Measurements from ENCODE around the gene COL24A1. TPM values are rescaled to one million over a fixed set of nuclear protein-coding genes. Genes with fewer than 3 reads are reported as not detected.

Gene COL24A1
- total and polyA plus RNA-seq, 2 donors from 2014 or later = 0.47 to 0.54 TPM

DNA sequence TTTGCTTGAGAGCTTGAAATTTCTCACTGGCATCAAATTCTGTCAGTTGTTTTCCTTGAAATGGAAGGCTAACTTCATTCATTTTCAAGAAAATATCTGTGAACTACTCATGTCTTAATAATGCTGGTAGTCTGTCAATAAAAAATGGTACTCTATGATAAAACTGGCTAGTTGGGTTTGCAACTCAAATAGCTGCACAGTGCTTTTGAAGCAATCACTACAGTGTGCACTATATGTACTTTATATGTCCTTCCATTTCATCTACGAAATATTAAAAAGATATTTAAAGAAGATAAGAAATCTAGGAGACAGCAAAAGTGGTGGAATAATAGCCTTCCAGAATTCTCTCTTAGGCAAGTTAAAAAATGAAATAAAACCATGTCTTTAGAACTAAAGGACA is 408.5 kb downstream of the COL24A1 start:
- Histone ChIP-seq H3K4me3 (ENCODE audit: low read length in 3 of 3) (no peak overlapping the region), H3K9ac (ENCODE audit: low read length in 3 of 3) (no peak overlapping the region), H3K27me3 (ENCODE audit: control insufficient read depth, insufficient read depth, low read length) (no peaks in the 10 kb centered on the region), H3K36me3 (ENCODE audit: control insufficient read depth in 2 of 3, insufficient read depth in 3 of 3, low read length in 3 of 3) (no peaks in the 10 kb centered on the region), H3K27ac (ENCODE audit: low read depth in 2 of 2, low read length in 2 of 2) (no peak overlapping the region), H3K4me1 (ENCODE audit: control insufficient read depth in 2 of 3, insufficient read depth in 2 of 3, low read depth in 1 of 3, low read length in 3 of 3) (no peaks in the 10 kb centered on the region), H3K9me3 (ENCODE audit: control insufficient read depth in 2 of 3, insufficient read depth in 1 of 3, low read length in 3 of 3) (no peaks in the 10 kb centered on the region)
- intact Hi-C loops (cut with DNase I) = no loop called here
- FAIRE-seq = no peak
- TF ChIP-seq, protein P1, sequence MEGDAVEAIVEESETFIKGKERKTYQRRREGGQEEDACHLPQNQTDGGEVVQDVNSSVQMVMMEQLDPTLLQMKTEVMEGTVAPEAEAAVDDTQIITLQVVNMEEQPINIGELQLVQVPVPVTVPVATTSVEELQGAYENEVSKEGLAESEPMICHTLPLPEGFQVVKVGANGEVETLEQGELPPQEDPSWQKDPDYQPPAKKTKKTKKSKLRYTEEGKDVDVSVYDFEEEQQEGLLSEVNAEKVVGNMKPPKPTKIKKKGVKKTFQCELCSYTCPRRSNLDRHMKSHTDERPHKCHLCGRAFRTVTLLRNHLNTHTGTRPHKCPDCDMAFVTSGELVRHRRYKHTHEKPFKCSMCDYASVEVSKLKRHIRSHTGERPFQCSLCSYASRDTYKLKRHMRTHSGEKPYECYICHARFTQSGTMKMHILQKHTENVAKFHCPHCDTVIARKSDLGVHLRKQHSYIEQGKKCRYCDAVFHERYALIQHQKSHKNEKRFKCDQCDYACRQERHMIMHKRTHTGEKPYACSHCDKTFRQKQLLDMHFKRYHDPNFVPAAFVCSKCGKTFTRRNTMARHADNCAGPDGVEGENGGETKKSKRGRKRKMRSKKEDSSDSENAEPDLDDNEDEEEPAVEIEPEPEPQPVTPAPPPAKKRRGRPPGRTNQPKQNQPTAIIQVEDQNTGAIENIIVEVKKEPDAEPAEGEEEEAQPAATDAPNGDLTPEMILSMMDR (IDR thresholded peaks at IDR 0.05; ENCODE audit: borderline replicate concordance, extremely low read depth, insufficient read depth) = no peak
- DNase-seq = no peak

DNA sequence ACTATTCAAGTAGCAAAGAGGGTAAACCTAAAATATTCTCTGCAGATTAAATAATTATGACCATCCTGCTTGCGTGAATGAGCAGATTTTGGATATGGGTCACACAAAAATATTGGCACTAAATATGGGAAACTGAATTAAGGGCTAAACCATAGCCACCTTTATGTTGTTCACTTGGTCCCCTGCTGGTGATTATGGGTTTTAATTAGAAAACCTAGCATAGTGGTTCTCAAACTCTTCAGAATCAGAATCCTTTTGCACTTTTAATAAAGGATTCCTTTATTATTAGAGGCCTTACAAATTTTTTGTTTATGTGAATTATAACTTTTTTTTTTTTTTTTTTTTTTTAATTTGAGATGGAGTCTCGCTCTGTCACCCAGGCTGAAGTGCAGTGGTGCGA is 409.8 kb downstream of the COL24A1 start:
- Histone ChIP-seq H3K27ac (ENCODE audit: low read depth in 2 of 2, low read length in 2 of 2) (no peak overlapping the region), H3K4me1 (ENCODE audit: control insufficient read depth in 2 of 3, insufficient read depth in 2 of 3, low read depth in 1 of 3, low read length in 3 of 3) (no peaks in the 10 kb centered on the region), H3K27me3 (ENCODE audit: control insufficient read depth, insufficient read depth, low read length) (no peaks in the 10 kb centered on the region), H3K9ac (ENCODE audit: low read length in 3 of 3) (no peak overlapping the region), H3K36me3 (ENCODE audit: control insufficient read depth in 2 of 3, insufficient read depth in 3 of 3, low read length in 3 of 3) (no peaks in the 10 kb centered on the region), H3K4me3 (ENCODE audit: low read length in 3 of 3) (no peak overlapping the region), H3K9me3 (ENCODE audit: control insufficient read depth in 2 of 3, insufficient read depth in 1 of 3, low read length in 3 of 3) (no peaks in the 10 kb centered on the region)
- no peak for DNase-seq
- no peak for FAIRE-seq
- TF ChIP-seq, protein P1 (IDR thresholded peaks at IDR 0.05; ENCODE audit: borderline replicate concordance, extremely low read depth, insufficient read depth) = no peak
- intact Hi-C loops (cut with DNase I) = no loop called here

DNA sequence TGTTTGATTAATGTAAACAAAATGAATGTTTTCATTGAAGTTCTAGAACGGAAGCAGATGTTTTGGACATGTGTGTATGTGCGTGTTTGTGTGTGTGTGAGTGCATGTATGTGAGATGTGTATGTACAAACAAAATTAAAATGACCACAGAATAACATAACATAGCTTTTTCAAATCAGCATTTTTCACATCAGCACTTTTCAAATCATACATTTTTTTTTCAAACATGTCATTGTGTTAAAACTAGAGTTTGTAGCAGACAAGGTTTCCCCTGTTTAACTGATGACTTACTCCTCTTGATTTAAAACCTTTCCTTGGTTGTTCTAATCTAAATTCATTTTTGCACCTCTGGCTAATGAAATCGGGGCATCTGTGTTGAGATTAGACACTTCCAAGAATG is 412.8 kb downstream of the COL24A1 start:
- no peak overlapping the region for H3K4me3 ChIP-seq (ENCODE audit: low read length in 3 of 3)
- intact Hi-C loops (cut with DNase I) = no loop called here
- no peaks in the 10 kb centered on the region for H3K4me1 ChIP-seq (ENCODE audit: control insufficient read depth in 2 of 3, insufficient read depth in 2 of 3, low read depth in 1 of 3, low read length in 3 of 3)
- FAIRE-seq (no peak), DNase-seq (no peak)
- no peak overlapping the region for H3K27ac ChIP-seq (ENCODE audit: low read depth in 2 of 2, low read length in 2 of 2)
- no peaks in the 10 kb centered on the region for H3K9me3 ChIP-seq (ENCODE audit: control insufficient read depth in 2 of 3, insufficient read depth in 1 of 3, low read length in 3 of 3)
- no peak overlapping the region for H3K9ac ChIP-seq (ENCODE audit: low read length in 3 of 3)
- TF ChIP-seq, protein P1 (IDR thresholded peaks at IDR 0.05; ENCODE audit: borderline replicate concordance, extremely low read depth, insufficient read depth) = no peak
- H3K36me3 ChIP-seq (ENCODE audit: control insufficient read depth in 2 of 3, insufficient read depth in 3 of 3, low read length in 3 of 3) = no peaks in the 10 kb centered on the region
- H3K27me3 ChIP-seq (ENCODE audit: control insufficient read depth, insufficient read depth, low read length) = no peaks in the 10 kb centered on the region

DNA sequence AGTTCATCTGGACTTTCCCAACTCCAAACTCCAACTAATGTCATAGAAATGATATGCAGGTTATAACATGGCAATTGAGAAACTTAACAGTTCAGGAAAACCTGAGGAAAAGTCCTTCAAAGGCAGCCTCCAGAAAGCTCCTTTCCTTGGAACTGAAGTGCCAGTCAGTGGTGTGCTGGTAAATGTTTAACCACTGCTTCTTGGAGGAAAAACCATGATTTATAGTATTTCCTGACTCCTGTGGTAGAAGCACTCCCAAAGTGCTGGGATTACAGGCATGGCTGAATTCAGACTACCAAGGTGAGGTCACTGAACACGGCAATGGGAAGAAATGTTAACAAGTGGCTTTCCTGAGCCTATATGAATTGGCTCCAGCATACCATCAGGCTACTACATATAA is 421.6 kb downstream of the COL24A1 start:
- intact Hi-C loops (cut with DNase I) = no loop called here
- FAIRE-seq (peak; percentile 85), DNase-seq (peak in 4 of 5 donors; percentile 55 to 90 (median 74))
- Histone ChIP-seq H3K27me3 (ENCODE audit: control insufficient read depth, insufficient read depth, low read length) (no peaks in the 10 kb centered on the region), H3K36me3 (ENCODE audit: control insufficient read depth in 2 of 3, insufficient read depth in 3 of 3, low read length in 3 of 3) (no peaks in the 10 kb centered on the region), H3K27ac (ENCODE audit: low read depth in 2 of 2, low read length in 2 of 2) (no peak overlapping the region), H3K4me1 (ENCODE audit: control insufficient read depth in 2 of 3, insufficient read depth in 2 of 3, low read depth in 1 of 3, low read length in 3 of 3) (no peaks in the 10 kb centered on the region), H3K9ac (ENCODE audit: low read length in 3 of 3) (no peak overlapping the region), H3K9me3 (ENCODE audit: control insufficient read depth in 2 of 3, insufficient read depth in 1 of 3, low read length in 3 of 3) (no peaks in the 10 kb centered on the region), H3K4me3 (ENCODE audit: low read length in 3 of 3) (no peak overlapping the region)
- TF ChIP-seq, protein P1 (IDR thresholded peaks at IDR 0.05; ENCODE audit: borderline replicate concordance, extremely low read depth, insufficient read depth) = no peak
